Esophagus squamous epithelium (tissue), 5 donors: ENCODE results near the gene SCN1A. TPM values are rescaled to one million over a fixed set of nuclear protein-coding genes. Genes with fewer than 3 reads are reported as not detected.

Experiments used
- DNase-seq: peaks from one replicate; lab custom pipeline; 2025; lab: John Stamatoyannopoulos, UW
- H3K27ac ChIP-seq, 4 donors: fragments of 200-600 bp; sonication (generic); one replicate each; pipeline ENCODE4 v1.5.1; 2016 to 2019; ENCODE audit warnings: mild to moderate bottlenecking in 1 of 4
- H3K27me3 ChIP-seq, 4 donors: fragments of 200-600 bp; sonication (generic); 1 replicate in 3 of 4; 2 replicates in 1 of 4; pipeline versions ENCODE4 v1.5.1 to v1.6.0; 2017 to 2021; ENCODE audit warnings: antibody characterized with exemption in 1 of 4
- H3K36me3 ChIP-seq, 3 donors: fragments of 200-600 bp; sonication (generic); one replicate each; pipeline ENCODE4 v1.5.1; 2016 to 2019
- H3K4me1 ChIP-seq, 3 donors: fragments of 200-600 bp; sonication (generic); one replicate each; pipeline ENCODE4 v1.5.1; 2017 to 2019
- H3K4me3 ChIP-seq, 4 donors: fragments of 200-600 bp; sonication (generic); 1 replicate in 3 of 4; 2 replicates in 1 of 4; pipeline ENCODE4 v1.5.1; 2016 to 2019; ENCODE audit warnings: mild to moderate bottlenecking in 2 of 4, moderate library complexity in 1 of 4
- H3K9me3 ChIP-seq, 3 donors: fragments of 200-600 bp; sonication (generic); one replicate each; pipeline ENCODE4 v1.5.1; 2016 to 2019
- CTCF ChIP-seq, 6 experiments: fragments of 450-650 bp in 4 of 6; fragments of 200-600 bp in 2 of 6; sonication (generic) in 2 of 6; IDR thresholded peaks; one replicate each; pipeline ENCODE4 v1.5.1; 2016 to 2019; ENCODE audit warnings: antibody characterized with exemption in 6 of 6, mild to moderate bottlenecking in 4 of 6, moderate library complexity in 4 of 6
- POLR2A ChIP-seq, 4 donors: fragments of 450-650 bp; IDR thresholded peaks; one replicate each; pipeline ENCODE4 v1.6.1; 2017; ENCODE audit warnings: antibody characterized with exemption in 4 of 4, mild to moderate bottlenecking in 4 of 4, moderate library complexity in 3 of 4
- WGBS, 2 donors: methylation state at CpG; one replicate each; pipeline ENCODE4 v1.1.5; 2018; 5-methylcytosine and 5-hydroxymethylcytosine counted together
- intact Hi-C: fragments of 100-400 bp; cut with DNase I; formaldehyde crosslinking; loops from one replicate; pipeline ENCODE4 v1.15.0; 2022
- total RNA-seq, 4 donors: library from RNA; depleted of rRNA; stranded (reverse); fragments of >200 nt; gene quantifications; one replicate each; pipeline ENCODE4 v1.1.0, GENCODE V29; 2016
- donor health status: DM: yes; HTN: yes; CAD: no.

SCN1A gene
- total RNA-seq, 4 donors from 2014 or later = not detected

- Histone ChIP-seq H3K4me3 (no peak overlapping the region), H3K36me3 (no peaks in the 10 kb centered on the region), H3K27ac (no peak overlapping the region), H3K4me1 (no peaks in the 10 kb centered on the region), H3K27me3 (no peaks in the 10 kb centered on the region), H3K9me3 (no peaks in the 10 kb centered on the region)
- intact Hi-C loops = no loop called here
- 51 to 62% methylated on average over 2 of the region's 2 CpGs for WGBS, 2 donors
- no peak for DNase-seq
- TF ChIP-seq POLR2A (IDR thresholded peaks at IDR 0.05) (no peak), CTCF (IDR thresholded peaks at IDR 0.05) (no peak)
Observed at GRCh38 chr2:166074011-166074410, 53.8 kb downstream of the SCN1A start.

GRCh38 chr2:166070231-166070630 lies 57.6 kb downstream of the SCN1A start:
- Histone ChIP-seq H3K9me3 (no peaks in the 10 kb centered on the region), H3K27ac (no peak overlapping the region), H3K27me3 (no peaks in the 10 kb centered on the region), H3K4me1 (no peaks in the 10 kb centered on the region), H3K4me3 (no peak overlapping the region), H3K36me3 (no peaks in the 10 kb centered on the region)
- TF ChIP-seq POLR2A (IDR thresholded peaks at IDR 0.05) = no peak
- TF ChIP-seq CTCF (IDR thresholded peaks at IDR 0.05) = no peak
- 46% methylated on average over 3 of the region's 3 CpGs for WGBS, 2 donors
- DNase-seq = no peak
- intact Hi-C loops = no loop called here

GRCh38 chr2:166068981-166069380 lies 58.8 kb downstream of the SCN1A start:
- intact Hi-C loops = no loop called here
- no peaks in the 10 kb centered on the region for H3K27me3 ChIP-seq
- TF ChIP-seq CTCF (IDR thresholded peaks at IDR 0.05) (no peak), POLR2A (IDR thresholded peaks at IDR 0.05) (no peak)
- no peak overlapping the region for H3K27ac ChIP-seq
- no peaks in the 10 kb centered on the region for H3K9me3 ChIP-seq
- H3K4me1 ChIP-seq = no peaks in the 10 kb centered on the region
- H3K36me3 ChIP-seq = no peaks in the 10 kb centered on the region
- no peak for DNase-seq
- no peak overlapping the region for H3K4me3 ChIP-seq
- WGBS, 2 donors = 40 to 54% methylated on average over 1 of the region's 1 CpG

GRCh38 chr2:166067229-166067628 lies 60.6 kb downstream of the SCN1A start:
- WGBS, 2 donors = 65 to 68% methylated on average over 2 of the region's 2 CpGs
- H3K4me1 ChIP-seq = no peaks in the 10 kb centered on the region
- DNase-seq = no peak
- H3K27ac ChIP-seq = no peak overlapping the region
- intact Hi-C loops = no loop called here
- no peaks in the 10 kb centered on the region for H3K9me3 ChIP-seq
- TF ChIP-seq CTCF (IDR thresholded peaks at IDR 0.05) (no peak), POLR2A (IDR thresholded peaks at IDR 0.05) (no peak)
- H3K4me3 ChIP-seq = no peak overlapping the region
- H3K27me3 ChIP-seq = no peaks in the 10 kb centered on the region
- H3K36me3 ChIP-seq = no peaks in the 10 kb centered on the region

- TF ChIP-seq CTCF (IDR thresholded peaks at IDR 0.05) (no peak), POLR2A (IDR thresholded peaks at IDR 0.05) (no peak)
- peaks cover 0 to 7% (median 0%) of the 10 kb centered on the region in 3 donors for H3K4me1 ChIP-seq
- H3K27ac ChIP-seq = no peak overlapping the region
- H3K4me3 ChIP-seq = no peak overlapping the region
- no peaks in the 10 kb centered on the region for H3K27me3 ChIP-seq
- 53 to 70% methylated on average over 4 of the region's 4 CpGs for WGBS, 2 donors
- H3K36me3 ChIP-seq = no peaks in the 10 kb centered on the region
- H3K9me3 ChIP-seq = no peaks in the 10 kb centered on the region
- DNase-seq = no peak
- intact Hi-C loops = no loop called here
Observed at GRCh38 chr2:166060191-166060590, 67.6 kb downstream of the SCN1A start.
